Transverse colon (tissue), 4 donors: ENCODE results near the gene CISD3. TPM values are rescaled to one million over a fixed set of nuclear protein-coding genes. Genes with fewer than 3 reads are reported as not detected.

ENCODE experiments used
- DNase-seq: peaks from one replicate; pipeline ENCODE4 v3.0.0-alpha.2; 2019
- H3K27ac ChIP-seq, 4 donors: fragments of 200-600 bp; sonication (generic); 2 replicates each; pipeline ENCODE4 v1.5.1; 2016 to 2018; ENCODE audit warnings: inconsistent platforms in 4 of 4
- H3K27me3 ChIP-seq: fragments of 200-600 bp; sonication (generic); 2 replicates; pipeline ENCODE4 v1.5.1; 2017; ENCODE audit warnings: inconsistent platforms
- H3K36me3 ChIP-seq, 4 donors: fragments of 200-600 bp; sonication (generic); 2 replicates each; pipeline ENCODE4 v1.5.1; 2017 to 2019; ENCODE audit warnings: inconsistent platforms in 4 of 4
- H3K4me1 ChIP-seq, 4 donors: fragments of 200-600 bp; sonication (generic); 2 replicates each; pipeline ENCODE4 v1.5.1; 2017 to 2020; ENCODE audit warnings: inconsistent platforms in 4 of 4
- H3K4me3 ChIP-seq, 4 donors: fragments of 200-600 bp; sonication (generic); 1 replicate in 1 of 4; 2 replicates in 3 of 4; pipeline versions ENCODE4 v1.5.1 to v1.6.1; 2017 to 2019; ENCODE audit warnings: inconsistent platforms in 4 of 4
- H3K9me3 ChIP-seq, 2 donors: fragments of 200-600 bp; sonication (generic); 2 replicates each; pipeline ENCODE4 v1.5.1; 2017 to 2019; ENCODE audit warnings: inconsistent platforms in 2 of 2
- CTCF ChIP-seq, 5 experiments: fragments of 200-600 bp in 3 of 5; fragments of 450-650 bp in 2 of 5; sonication (generic) in 3 of 5; IDR thresholded peaks; 1 replicate in 2 of 5; 2 replicates in 3 of 5; pipeline ENCODE4 v1.5.1; 2016 to 2017; ENCODE audit warnings: antibody characterized with exemption in 5 of 5, inconsistent platforms in 3 of 5, mild to moderate bottlenecking in 2 of 5, moderate library complexity in 1 of 5
- EP300 ChIP-seq: sonication (generic); formaldehyde crosslinking; IDR thresholded peaks from one replicate; pipeline ENCODE4 v1.6.1; 2017; ENCODE audit warnings: antibody characterized with exemption, low read depth
- POLR2A ChIP-seq: fragments of 450-650 bp; IDR thresholded peaks from one replicate; pipeline ENCODE4 v1.6.1; 2016; ENCODE audit warnings: antibody characterized with exemption, mild to moderate bottlenecking, moderate library complexity
- POLR2AphosphoS5 ChIP-seq, 3 donors: sonication (generic); formaldehyde crosslinking; IDR thresholded peaks; one replicate each; pipeline ENCODE4 v1.6.1; 2016; ENCODE audit warnings: antibody characterized with exemption in 3 of 3
- WGBS, 2 donors: methylation state at CpG; one replicate each; pipeline ENCODE4 v1.1.5; 2018; ENCODE audit warnings: low coverage in 1 of 2; 5-methylcytosine and 5-hydroxymethylcytosine counted together
- in situ Hi-C, 4 donors: fragments of 200-750 bp; cut with MboI; loops; one replicate each; pipeline versions ENCODE4 v1.15.0 to v1.15.1; 2017; ENCODE audit warnings: low sequenced_read_pairs in 3 of 4, low pct_ligation_motif_present in 1 of 4, low pct_unique_long_range_greater_than_20kb in 1 of 4
- intact Hi-C: fragments of 100-400 bp; cut with DNase I; formaldehyde crosslinking; loops from one replicate; pipeline ENCODE4 v1.15.1; 2023; ENCODE audit warnings: low total_unique reads
- total RNA-seq, 4 donors: library from RNA; depleted of rRNA; stranded (reverse); fragments of >200 nt; gene quantifications; one replicate each; pipeline ENCODE4 v1.1.0, GENCODE V29; 2016

Gene CISD3
- total RNA-seq, 4 donors from 2014 or later: 11.2 to 35.0 (median 20.5) TPM

GRCh38 chr17:38702916-38703741, 27.0 kb upstream of the CISD3 start:
- no peaks in the 10 kb centered on the region for H3K9me3 ChIP-seq
- WGBS, 2 donors: 0 to 1% methylated on average over 22 to 52 of the region's 55 CpGs
- intact Hi-C loops (loop anchor here (2.0 kb wide), 1 partner anchor 28 kb away; the partner anchor contains the start of gene CISD3), in situ Hi-C loops (no loop called here)
- H3K4me1 ChIP-seq: peaks cover 14 to 42% (median 30%) of the 10 kb centered on the region in 4 donors
- DNase-seq: peak; percentile 59
- H3K27ac ChIP-seq: peak overlapping the region; percentile 99
- no peak for TF ChIP-seq POLR2A
- no peak for TF ChIP-seq EP300
- TF ChIP-seq CTCF (IDR thresholded peaks at IDR 0.05): no peak
- no peak for TF ChIP-seq POLR2AphosphoS5 (IDR thresholded peaks at IDR 0.05)
- H3K36me3 ChIP-seq: no peaks in the 10 kb centered on the region
- H3K4me3 ChIP-seq: peak overlapping the region; percentile 56 to 95 (median 92)
- no peaks in the 10 kb centered on the region for H3K27me3 ChIP-seq

- DNase-seq: peak; percentile 93
- Histone ChIP-seq H3K27ac (peak overlapping the region; percentile 99), H3K4me1 (peaks cover 14 to 42% (median 30%) of the 10 kb centered on the region in 4 donors), H3K36me3 (no peaks in the 10 kb centered on the region), H3K9me3 (no peaks in the 10 kb centered on the region), H3K4me3 (peak overlapping the region; percentile 56 to 95 (median 92)), H3K27me3 (no peaks in the 10 kb centered on the region)
- TF ChIP-seq EP300 (peak; percentile 2), POLR2A (peak; percentile 54), POLR2AphosphoS5 (IDR thresholded peaks at IDR 0.05) (peak in 2 of 3 donors; percentile 67 to 72), CTCF (IDR thresholded peaks at IDR 0.05) (no peak)
- 0 to 1% methylated on average over 1 to 45 of the region's 50 CpGs for WGBS, 2 donors
- intact Hi-C loops: loop anchor here (2.0 kb wide), 1 partner anchor 27 kb away; the partner anchor contains the start of gene CISD3
- in situ Hi-C loops: no loop called here
Measured at GRCh38 chr17:38703742-38704605, 26.2 kb upstream of the CISD3 start.

- intact Hi-C loops: no loop called here
- WGBS, 2 donors: 0 to 1% methylated on average over 1 to 81 of the region's 100 CpGs
- TF ChIP-seq CTCF (IDR thresholded peaks at IDR 0.05): peak in 1 of 5 experiments; percentile 12
- TF ChIP-seq POLR2AphosphoS5 (IDR thresholded peaks at IDR 0.05): peak in 2 of 3 donors; percentile 12 to 56
- TF ChIP-seq EP300: no peak
- peak; percentile 32 for TF ChIP-seq POLR2A
Measured at GRCh38 chr17:38704606-38705522, 25.3 kb upstream of the CISD3 start, which contains the start of gene MLLT6. MLLT6 (plus strand) TSS chr17:38705273; CDS start chr17:38705633, 360 bp downstream.

More at GRCh38 chr17:38704606-38705522, 25.3 kb upstream of the CISD3 start, which contains the start of gene MLLT6:
- no peaks in the 10 kb centered on the region for H3K27me3 ChIP-seq
- peak; percentile 83 for DNase-seq
- in situ Hi-C loops: no loop called here
- H3K27ac ChIP-seq: peak within 1 kb of the TSS; percentile 99
- H3K4me1 ChIP-seq: peaks cover 14 to 42% (median 30%) of the 10 kb centered on the region in 4 donors
- H3K4me3 ChIP-seq: peak within 1 kb of the TSS; percentile 91 to 95 (median 94)
- H3K9me3 ChIP-seq: no peaks in the 10 kb centered on the region
- H3K36me3 ChIP-seq: no peaks in the 10 kb centered on the region
